Measurements from ENCODE around the gene CNRIP1.

DNA sequence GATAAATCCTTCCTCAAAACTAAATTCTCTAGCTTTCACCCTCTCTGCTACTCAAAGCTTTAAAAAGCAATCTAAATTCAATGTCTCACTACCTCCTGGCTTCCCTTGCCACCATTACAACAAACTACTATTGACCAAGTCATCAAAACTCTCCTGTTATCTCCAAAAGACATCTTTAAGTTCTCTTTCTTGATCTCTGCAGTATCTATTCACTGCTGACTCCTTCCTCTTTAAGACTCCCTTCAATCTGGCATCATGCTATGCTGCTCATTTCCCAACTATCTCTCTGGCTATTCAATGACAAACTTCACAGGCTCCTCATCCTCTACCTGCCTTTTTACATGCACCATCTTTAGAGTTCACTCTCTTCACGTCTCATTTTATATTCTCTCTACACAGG lies 73.4 kb downstream of the CNRIP1 start:
- TF ChIP-seq, protein P1, sequence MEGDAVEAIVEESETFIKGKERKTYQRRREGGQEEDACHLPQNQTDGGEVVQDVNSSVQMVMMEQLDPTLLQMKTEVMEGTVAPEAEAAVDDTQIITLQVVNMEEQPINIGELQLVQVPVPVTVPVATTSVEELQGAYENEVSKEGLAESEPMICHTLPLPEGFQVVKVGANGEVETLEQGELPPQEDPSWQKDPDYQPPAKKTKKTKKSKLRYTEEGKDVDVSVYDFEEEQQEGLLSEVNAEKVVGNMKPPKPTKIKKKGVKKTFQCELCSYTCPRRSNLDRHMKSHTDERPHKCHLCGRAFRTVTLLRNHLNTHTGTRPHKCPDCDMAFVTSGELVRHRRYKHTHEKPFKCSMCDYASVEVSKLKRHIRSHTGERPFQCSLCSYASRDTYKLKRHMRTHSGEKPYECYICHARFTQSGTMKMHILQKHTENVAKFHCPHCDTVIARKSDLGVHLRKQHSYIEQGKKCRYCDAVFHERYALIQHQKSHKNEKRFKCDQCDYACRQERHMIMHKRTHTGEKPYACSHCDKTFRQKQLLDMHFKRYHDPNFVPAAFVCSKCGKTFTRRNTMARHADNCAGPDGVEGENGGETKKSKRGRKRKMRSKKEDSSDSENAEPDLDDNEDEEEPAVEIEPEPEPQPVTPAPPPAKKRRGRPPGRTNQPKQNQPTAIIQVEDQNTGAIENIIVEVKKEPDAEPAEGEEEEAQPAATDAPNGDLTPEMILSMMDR (IDR thresholded peaks at IDR 0.05), result no peak
- TF ChIP-seq POLR2A (IDR thresholded peaks at IDR 0.05), result no peak
